ENCODE data around the gene INSRR. TPM values are rescaled to one million over a fixed set of nuclear protein-coding genes. Genes with fewer than 3 reads are reported as not detected.

Gene INSRR
- total and polyA plus RNA-seq, 2 of the 4 experiments (the other 2 are of a cell fraction) = not detected

DNA sequence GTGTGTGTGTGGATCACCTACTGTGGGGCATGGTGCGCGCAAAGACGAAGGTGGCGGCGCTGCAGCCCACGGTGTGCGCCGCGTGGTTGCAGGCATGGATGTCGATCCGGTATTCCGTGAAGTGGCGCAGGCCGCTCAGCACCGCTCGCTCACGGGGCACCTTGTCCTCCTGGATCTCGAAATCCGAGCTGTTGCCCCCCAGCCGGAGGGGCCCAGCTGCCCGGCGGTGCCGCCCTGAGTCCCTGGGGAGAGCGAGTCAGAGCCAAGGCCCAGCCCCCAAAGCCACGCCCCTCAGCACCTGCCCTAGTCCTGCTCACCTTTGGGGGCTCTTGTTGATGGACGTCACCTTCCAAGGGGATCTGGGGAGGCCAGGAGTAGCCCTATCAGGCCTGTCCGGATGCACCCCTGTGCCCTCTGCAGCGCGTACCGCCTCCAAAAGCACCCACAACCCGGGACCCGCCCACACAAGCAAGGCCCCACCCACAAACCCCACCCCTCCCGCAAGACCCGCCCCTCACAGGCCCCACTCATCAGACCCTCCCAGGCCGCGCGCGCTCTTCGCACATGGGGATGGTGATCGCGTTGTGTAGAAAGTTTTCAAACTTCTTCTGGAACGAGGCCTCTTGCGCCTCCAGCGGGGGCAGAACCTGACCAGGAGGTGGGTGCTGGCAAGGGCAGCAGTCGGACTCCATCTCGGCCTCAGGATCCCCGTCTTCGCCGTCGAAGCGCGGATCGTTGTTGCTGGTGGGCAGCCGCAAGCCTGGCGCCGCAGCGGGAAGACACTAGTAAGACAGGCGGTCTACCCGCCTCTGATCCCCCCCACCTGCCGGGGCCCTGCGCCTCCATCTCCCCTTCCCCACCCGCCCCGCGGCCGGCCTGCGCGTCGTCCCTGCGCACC is 13.6 kb downstream of the INSRR start (continued):
- TF ChIP-seq, protein P1, sequence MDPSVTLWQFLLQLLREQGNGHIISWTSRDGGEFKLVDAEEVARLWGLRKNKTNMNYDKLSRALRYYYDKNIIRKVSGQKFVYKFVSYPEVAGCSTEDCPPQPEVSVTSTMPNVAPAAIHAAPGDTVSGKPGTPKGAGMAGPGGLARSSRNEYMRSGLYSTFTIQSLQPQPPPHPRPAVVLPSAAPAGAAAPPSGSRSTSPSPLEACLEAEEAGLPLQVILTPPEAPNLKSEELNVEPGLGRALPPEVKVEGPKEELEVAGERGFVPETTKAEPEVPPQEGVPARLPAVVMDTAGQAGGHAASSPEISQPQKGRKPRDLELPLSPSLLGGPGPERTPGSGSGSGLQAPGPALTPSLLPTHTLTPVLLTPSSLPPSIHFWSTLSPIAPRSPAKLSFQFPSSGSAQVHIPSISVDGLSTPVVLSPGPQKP (IDR thresholded peaks at IDR 0.05; ENCODE audit: borderline replicate concordance, low read depth, low read length) = no peak

GRCh38 chr1:156844638-156845037 is 14.3 kb downstream of the INSRR start:
- no peak overlapping the region for H2BK5ac ChIP-seq (ENCODE audit: low read depth, low read length, poor library complexity, severe bottlenecking)
- no peaks in the 10 kb centered on the region for H3K36me3 ChIP-seq (ENCODE audit: control insufficient read depth, insufficient read depth, low read length)
- ATAC-seq (ENCODE audit: low read depth) (no peak), DNase-seq (no peak)
- ChIA-PET CTCF (interaction anchor here (1.0 kb wide), 1 partner anchor 28 kb away, joined by 3 read pairs; no protein-coding TSS in a partner anchor), POLR2A (ENCODE audit: unreplicated experiment) (no interaction called here)
- H3K14ac ChIP-seq (replicated peaks; ENCODE audit: low read depth, low read length) = no peak overlapping the region
- H3K27me3 ChIP-seq (ENCODE audit: control insufficient read depth, insufficient read depth, low read length) = peaks cover 92% of the 10 kb centered on the region
- H3K9me3 ChIP-seq (ENCODE audit: control insufficient read depth, insufficient read depth, low read length) = no peaks in the 10 kb centered on the region; the same call in 1 of the 2 replicates
- H2BK15ac ChIP-seq (ENCODE audit: low read depth, low read length) = no peak overlapping the region
- H3K9me1 ChIP-seq (ENCODE audit: insufficient read depth, low read length) = no peaks in the 10 kb centered on the region
- H2BK20ac ChIP-seq (ENCODE audit: low read depth, low read length) = no peak overlapping the region
- in situ Hi-C loops (cut with MboI; ENCODE audit: low sequenced_read_pairs) = no loop called here
- TF ChIP-seq POLR2A (IDR thresholded peaks at IDR 0.05; ENCODE audit: low read depth, low read length) (no peak), MXI1 (IDR thresholded peaks at IDR 0.05; ENCODE audit: borderline replicate concordance, low read depth, low read length) (no peak), BHLHE40 (IDR thresholded peaks at IDR 0.05; ENCODE audit: low read depth, low read length) (no peak)
- no TSS peak for BruUV-seq (replicated peaks)
- no peak overlapping the region for H4K5ac ChIP-seq (ENCODE audit: low read depth, low read length)
- dilution Hi-C loops (cut with HindIII; ENCODE audit: low sequenced_read_pairs, unreplicated experiment) = no loop called here
- no peak overlapping the region for H2AFZ ChIP-seq (replicated peaks; ENCODE audit: low read length, poor library complexity)
- no peak overlapping the region for H2AK5ac ChIP-seq (ENCODE audit: low read depth, low read length)
- no peaks in the 10 kb centered on the region for H3K79me1 ChIP-seq (ENCODE audit: low read depth in 1 of 2, low read length in 2 of 2)
- no peak overlapping the region for H3K18ac ChIP-seq (ENCODE audit: low read depth, low read length)
- H3K4ac ChIP-seq (ENCODE audit: low read depth, low read length) = no peak overlapping the region
- no peaks in the 10 kb centered on the region; the same call in 1 of the 2 replicates for H3K4me1 ChIP-seq (ENCODE audit: control insufficient read depth, insufficient read depth, low read length)
- H4K20me1 ChIP-seq (ENCODE audit: insufficient read depth, low read length) = no peaks in the 10 kb centered on the region; the same call in 1 of the 2 replicates
- no peak overlapping the region; the same call in 1 of the 2 replicates for H3K23ac ChIP-seq (ENCODE audit: low read depth, low read length)
- H3K9ac ChIP-seq (ENCODE audit: low read depth, low read length) = no peak overlapping the region
- H4K91ac ChIP-seq (ENCODE audit: insufficient read depth, low read depth, low read length) = no peak overlapping the region
- no peak overlapping the region for H2AK9ac ChIP-seq (replicated peaks; ENCODE audit: low read depth, low read length, poor library complexity)
- 35% methylated on average over 2 of the region's 14 CpGs; no CpG with 5 or more reads in 1 of the 2 experiments for WGBS, 2 experiments (ENCODE audit: extremely low coverage in 2 of 2, insufficient read length in 1 of 2)
- H3K4me3 ChIP-seq (ENCODE audit: insufficient read depth, low read depth, low read length) = no peak overlapping the region
- no peak overlapping the region for H3K56ac ChIP-seq (ENCODE audit: extremely low read depth, insufficient read depth, low read length)
- intact Hi-C loops (cut with micrococcal nuclease) = no loop called here
- no peak overlapping the region for H3K27ac ChIP-seq (ENCODE audit: insufficient read depth, low read length)
- H4K8ac ChIP-seq (ENCODE audit: low read depth in 2 of 2, low read length in 2 of 2) = no peak overlapping the region
- no peak overlapping the region for H2BK120ac ChIP-seq (ENCODE audit: low read depth, low read length)
- H3K4me2 ChIP-seq (ENCODE audit: low read depth, low read length) = no peak overlapping the region

All from IMR-90 (cell line).